ENCODE results near the gene CCDC12. TPM values are rescaled to one million over a fixed set of nuclear protein-coding genes. Genes with fewer than 3 reads are reported as not detected.

The CCDC12 gene
- total and polyA plus RNA-seq, 8 donors = 34.7 to 57.9 (median 46.1) TPM

- ATAC-seq = peak; percentile 42
- peak overlapping the region; percentile 68 to 86 for H3K27ac ChIP-seq
- peak in 1 of 4 donors; percentile 63 for DNase-seq
- intact Hi-C loops (cut with DNase I) = no loop called here
- TF ChIP-seq CTCF (IDR thresholded peaks at IDR 0.05) = no peak
- H3K9me3 ChIP-seq = no peaks in the 10 kb centered on the region
- peak overlapping the region; percentile 44 to 47 for H3K4me3 ChIP-seq
- H3K4me1 ChIP-seq = peaks cover 7 to 26% of the 10 kb centered on the region in 2 donors
- peaks cover 33 to 71% of the 10 kb centered on the region in 2 donors for H3K27me3 ChIP-seq
- H3K36me3 ChIP-seq = no peaks in the 10 kb centered on the region
Observed at GRCh38 chr3:46881596-46882376, 94.8 kb downstream of the CCDC12 start.

- Histone ChIP-seq H3K4me3 (peak overlapping the region; percentile 44 to 47), H3K27me3 (peaks cover 33 to 65% of the 10 kb centered on the region in 2 donors), H3K36me3 (no peaks in the 10 kb centered on the region), H3K9me3 (no peaks in the 10 kb centered on the region), H3K4me1 (peaks cover 7 to 26% of the 10 kb centered on the region in 2 donors), H3K27ac (peak overlapping the region; percentile 68 to 86)
- no peak for ATAC-seq
- no peak for TF ChIP-seq CTCF (IDR thresholded peaks at IDR 0.05)
- intact Hi-C loops (cut with DNase I) = no loop called here
- DNase-seq = no peak
Observed at GRCh38 chr3:46880884-46881595, 95.5 kb downstream of the CCDC12 start.

GRCh38 chr3:46878781-46879436, 97.6 kb downstream of the CCDC12 start:
- intact Hi-C loops (cut with DNase I) = no loop called here

GRCh38 chr3:46877406-46878125, 99.0 kb downstream of the CCDC12 start, which contains the start of gene PTH1R:
Gene PTH1R, plus strand, starts transcription at chr3:46877721. Its CDS starts 5,839 bp downstream, at chr3:46883560.
- Histone ChIP-seq H3K4me3 (no peak within 1 kb of the TSS), H3K27me3 (peaks cover 16 to 42% of the 10 kb centered on the region in 2 donors), H3K36me3 (no peaks in the 10 kb centered on the region), H3K9me3 (no peaks in the 10 kb centered on the region), H3K4me1 (peaks cover 4 to 14% of the 10 kb centered on the region in 2 donors), H3K27ac (no peak within 1 kb of the TSS)
- no peak for DNase-seq
- intact Hi-C loops (cut with DNase I) = no loop called here
- no peak for TF ChIP-seq CTCF (IDR thresholded peaks at IDR 0.05)
- no peak for ATAC-seq

More at GRCh38 chr3:46878781-46879436, 97.6 kb downstream of the CCDC12 start:
- H3K27ac ChIP-seq = no peak overlapping the region
- no peak overlapping the region for H3K4me3 ChIP-seq
- H3K27me3 ChIP-seq = peaks cover 27 to 54% of the 10 kb centered on the region in 2 donors
- ATAC-seq = peak; percentile 26
- no peaks in the 10 kb centered on the region for H3K9me3 ChIP-seq
- peaks cover 9 to 26% of the 10 kb centered on the region in 2 donors for H3K4me1 ChIP-seq
- H3K36me3 ChIP-seq = no peaks in the 10 kb centered on the region
- TF ChIP-seq CTCF (IDR thresholded peaks at IDR 0.05) = no peak
- DNase-seq = no peak
